GM10266 (cell line): Measurements from ENCODE around the gene IER5.

ENCODE experiments used
- DNase-seq: peaks from one replicate; pipeline ENCODE4 v3.0.0; 2012; ENCODE audit errors: extremely low spot score
- TF ChIP-seq, protein P1 (sequence below): IDR thresholded peaks from 2 replicates; pipeline ENCODE4 v1.5.1; 2012; ENCODE audit warnings: mild to moderate bottlenecking, low read depth; ENCODE audit not compliant: control insufficient read depth, insufficient read depth; ENCODE audit errors: missing control alignments

The IER5 gene

DNA sequence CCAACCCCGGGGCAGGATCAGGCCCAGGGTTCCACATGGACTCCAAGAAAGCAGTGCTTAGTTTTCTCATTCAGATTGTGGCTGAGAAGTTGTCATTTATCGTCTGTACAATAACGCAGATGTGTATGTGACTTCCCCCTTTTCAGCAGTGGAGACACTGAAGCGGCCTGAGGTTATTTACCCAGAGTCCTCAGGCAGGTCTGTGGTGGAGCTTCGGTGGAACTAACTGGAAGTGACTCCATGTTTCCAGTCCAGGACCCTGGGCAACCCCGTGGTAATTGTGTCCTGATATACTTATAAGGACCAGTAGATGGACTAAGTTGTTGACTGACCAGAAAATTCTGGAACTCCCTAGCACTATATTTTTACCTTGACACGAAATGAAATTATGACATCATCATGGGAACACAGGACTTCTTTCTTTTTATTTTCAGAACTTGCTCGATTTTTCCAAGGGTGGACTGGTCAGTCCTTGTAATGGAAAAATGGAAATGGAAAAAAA is 1.0 kb upstream of the IER5 start:
- DNase-seq = peak; percentile 48

DNA sequence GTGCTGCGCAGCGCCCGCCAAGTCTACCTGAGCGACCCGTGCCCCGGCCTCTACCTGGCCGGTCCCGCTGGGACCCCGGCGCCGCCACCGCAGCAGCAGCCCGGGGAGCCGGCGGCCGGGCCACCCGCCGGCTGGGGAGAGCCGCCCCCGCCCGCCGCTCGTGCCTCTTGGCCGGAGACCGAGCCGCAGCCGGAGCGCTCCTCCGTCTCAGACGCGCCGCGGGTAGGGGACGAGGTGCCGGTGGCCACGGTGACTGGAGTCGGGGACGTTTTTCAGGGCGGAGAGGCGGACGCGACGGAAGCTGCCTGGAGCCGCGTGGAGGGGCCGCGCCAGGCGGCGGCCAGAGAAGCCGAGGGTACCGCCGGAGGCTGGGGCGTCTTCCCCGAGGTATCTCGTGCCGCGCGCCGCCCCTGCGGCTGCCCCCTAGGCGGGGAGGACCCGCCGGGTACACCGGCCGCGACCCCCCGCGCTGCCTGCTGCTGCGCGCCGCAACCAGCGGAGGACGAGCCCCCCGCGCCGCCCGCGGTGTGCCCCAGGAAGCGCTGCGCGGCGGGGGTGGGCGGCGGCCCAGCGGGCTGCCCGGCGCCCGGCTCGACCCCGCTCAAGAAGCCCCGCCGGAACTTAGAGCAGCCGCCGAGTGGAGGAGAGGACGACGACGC is 646 bp downstream of the IER5 start:
- TF ChIP-seq, protein P1, sequence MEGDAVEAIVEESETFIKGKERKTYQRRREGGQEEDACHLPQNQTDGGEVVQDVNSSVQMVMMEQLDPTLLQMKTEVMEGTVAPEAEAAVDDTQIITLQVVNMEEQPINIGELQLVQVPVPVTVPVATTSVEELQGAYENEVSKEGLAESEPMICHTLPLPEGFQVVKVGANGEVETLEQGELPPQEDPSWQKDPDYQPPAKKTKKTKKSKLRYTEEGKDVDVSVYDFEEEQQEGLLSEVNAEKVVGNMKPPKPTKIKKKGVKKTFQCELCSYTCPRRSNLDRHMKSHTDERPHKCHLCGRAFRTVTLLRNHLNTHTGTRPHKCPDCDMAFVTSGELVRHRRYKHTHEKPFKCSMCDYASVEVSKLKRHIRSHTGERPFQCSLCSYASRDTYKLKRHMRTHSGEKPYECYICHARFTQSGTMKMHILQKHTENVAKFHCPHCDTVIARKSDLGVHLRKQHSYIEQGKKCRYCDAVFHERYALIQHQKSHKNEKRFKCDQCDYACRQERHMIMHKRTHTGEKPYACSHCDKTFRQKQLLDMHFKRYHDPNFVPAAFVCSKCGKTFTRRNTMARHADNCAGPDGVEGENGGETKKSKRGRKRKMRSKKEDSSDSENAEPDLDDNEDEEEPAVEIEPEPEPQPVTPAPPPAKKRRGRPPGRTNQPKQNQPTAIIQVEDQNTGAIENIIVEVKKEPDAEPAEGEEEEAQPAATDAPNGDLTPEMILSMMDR = no peak
- DNase-seq = no peak

More for the DNA sequence above, 1.0 kb upstream of the IER5 start:
- TF ChIP-seq, protein P1 = no peak

DNA sequence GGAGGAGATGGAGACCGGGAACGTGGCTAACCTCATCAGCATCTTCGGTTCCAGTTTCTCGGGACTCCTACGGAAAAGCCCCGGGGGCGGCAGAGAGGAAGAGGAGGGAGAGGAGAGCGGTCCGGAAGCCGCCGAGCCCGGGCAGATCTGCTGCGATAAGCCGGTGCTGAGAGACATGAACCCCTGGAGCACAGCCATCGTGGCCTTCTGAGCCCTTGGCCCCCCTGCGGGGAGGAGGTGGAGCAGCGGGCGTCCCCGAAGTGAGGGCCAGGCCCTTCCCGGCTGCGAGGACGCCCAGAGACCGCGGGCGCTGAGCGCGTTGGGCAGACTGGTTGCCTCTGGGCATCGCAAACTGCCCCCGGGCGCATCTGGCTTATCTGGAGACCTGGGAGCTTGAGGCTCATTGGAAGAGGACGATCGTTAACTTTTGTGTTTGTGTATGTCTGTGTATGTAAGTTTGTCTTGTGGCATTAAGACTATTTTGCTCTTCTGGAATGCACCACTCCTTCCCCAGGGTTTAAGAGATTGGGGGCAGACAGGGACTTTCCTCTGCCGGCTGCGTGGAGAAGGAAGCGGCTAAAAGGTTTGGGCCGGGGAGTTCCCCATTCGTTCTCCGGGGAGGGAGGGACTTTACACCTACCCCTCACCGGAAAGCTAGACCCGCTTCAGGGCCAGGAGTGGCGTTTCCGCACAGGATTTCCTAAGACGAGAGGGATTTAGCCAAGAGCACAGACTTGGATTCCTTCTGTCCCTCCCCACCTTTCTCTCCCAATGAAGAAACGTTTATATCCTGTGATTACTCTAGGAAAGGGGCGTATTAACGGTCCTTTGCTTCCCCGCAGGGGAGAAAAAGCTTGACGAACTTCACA is 1.4 kb downstream of the IER5 start:
- TF ChIP-seq, protein P1 = no peak
- peak; percentile 75 for DNase-seq

DNA sequence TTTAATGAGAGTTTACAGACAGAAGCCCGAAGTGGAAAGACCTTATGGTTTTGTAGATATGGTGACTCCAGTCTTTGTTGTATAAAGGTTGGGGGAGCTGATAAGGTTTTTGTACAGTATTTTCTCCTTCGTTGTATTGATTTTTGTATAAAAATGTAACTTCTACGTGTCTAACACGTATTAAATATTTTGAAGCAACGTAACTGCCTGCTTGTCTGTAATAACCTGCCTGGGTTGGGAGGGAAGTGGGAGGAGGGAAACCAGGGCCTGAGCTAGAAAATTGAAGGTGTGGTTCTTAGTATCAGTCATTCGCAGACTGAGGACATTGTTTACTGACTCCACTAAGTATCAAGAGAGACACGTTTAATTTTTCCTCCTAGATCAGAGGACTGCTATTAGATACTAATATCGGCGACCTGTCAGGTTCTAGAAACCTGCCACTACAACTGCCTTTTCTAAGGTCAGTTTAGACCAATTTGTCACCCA is 2.2 kb downstream of the IER5 start:
- TF ChIP-seq, protein P1 = no peak
- no peak for DNase-seq

DNA sequence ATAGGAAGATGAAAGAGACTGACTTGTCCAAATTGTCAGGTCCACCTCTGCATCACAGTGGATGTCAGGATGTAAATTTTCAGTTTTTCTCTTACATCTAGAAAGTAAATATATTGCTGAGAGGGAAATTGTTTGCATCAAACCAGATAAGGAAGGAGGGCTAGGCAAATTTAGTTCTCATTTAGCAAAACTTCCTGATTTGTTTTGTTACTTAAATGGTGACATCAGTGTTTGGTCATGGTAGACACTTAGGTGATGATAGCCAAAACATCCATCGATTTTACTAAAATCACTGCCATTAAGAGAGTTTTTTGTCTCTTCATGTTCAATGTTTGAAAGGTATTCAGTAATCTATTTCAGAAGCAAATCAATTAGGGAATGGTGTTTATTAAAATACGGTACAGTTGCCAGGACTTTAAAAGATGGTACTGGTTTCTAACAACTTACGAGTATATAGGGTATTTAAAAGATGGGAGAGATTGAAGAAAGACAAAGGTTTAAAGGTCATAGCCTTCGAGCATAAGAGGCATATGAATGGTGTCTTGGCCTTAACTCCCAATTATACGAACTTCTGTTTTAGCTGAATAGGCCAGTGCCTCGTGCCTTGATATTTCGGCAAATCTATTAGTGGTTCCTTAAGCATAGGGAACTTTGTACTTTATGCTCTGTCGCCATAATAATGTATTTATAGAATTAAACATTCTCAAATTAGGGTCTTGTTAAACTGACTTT is 3.0 kb downstream of the IER5 start:
- no peak for DNase-seq
- TF ChIP-seq, protein P1 = no peak

DNA sequence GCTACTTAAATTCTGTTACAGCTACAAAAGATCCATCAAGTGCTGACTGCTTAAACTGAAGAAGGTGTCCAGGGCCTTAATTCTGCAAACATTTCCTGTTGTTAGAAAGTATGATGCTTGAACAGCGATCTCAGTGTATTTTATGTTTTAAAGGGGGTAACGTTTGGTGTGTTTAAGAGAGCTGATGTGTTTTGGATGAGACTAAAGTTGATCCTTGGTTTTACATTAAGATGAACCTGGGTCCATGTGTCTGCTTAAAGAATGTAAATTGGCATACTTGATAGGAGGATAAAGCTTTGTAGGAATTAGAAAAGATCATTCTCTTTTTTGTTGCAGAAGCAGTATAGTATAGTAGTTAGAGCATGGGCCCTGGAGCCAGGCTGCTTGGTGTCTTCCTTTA is 3.6 kb downstream of the IER5 start:
- TF ChIP-seq, protein P1 = no peak
- no peak for DNase-seq
